ENCODE results near the gene DLEU7. TPM values are rescaled to one million over a fixed set of nuclear protein-coding genes. Genes with fewer than 3 reads are reported as not detected.

The DLEU7 gene
- total RNA-seq: not detected in 2 replicates

DNA sequence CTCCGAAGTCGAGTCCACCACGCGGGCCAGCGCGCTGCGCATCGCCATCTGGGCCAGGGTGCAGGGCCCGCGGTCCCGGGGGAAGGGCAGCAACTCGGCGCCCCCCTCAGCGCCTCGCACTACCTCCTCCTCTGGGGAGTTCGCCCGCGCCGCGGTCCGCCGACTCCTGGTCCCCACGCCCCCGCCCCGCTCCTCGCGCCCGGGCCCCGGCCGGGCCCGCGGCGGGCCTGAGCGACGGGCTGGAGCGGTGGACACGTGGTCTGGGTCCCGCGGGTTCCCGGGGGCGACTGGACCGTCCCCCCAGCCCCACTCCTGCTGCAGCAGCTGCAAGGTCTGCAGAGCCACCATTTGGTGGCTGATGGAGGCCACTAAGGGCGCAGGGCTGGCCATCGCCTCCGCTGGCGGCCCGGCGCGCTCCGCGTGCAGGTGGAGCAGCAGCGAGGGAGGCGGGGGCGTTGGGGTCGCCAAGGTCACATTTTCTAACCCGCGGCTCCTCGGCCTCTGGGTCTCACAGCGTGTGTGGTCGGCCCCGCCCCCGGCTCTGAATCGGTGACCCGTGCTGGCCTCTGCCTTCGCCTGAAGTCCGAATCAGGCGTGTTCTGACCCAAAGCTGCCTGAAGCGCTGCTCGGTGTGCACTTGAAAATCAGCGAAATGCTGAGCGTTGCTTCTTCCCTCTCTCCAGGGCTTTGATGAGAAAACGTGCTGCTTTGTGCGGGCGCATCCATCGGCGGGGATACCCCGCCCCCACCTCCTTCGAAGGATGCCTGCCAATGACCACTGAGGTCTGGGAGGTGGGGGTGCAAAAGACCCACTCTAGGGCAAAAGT, at the start of gene DLEU7:
Gene DLEU7 (minus strand): TSS at position 436 of the 827 bp plus-strand sequence. CDS start 46 bp downstream, at position 390.

Other genes with a start within 250 kb of the DLEU7 start
- 23.8 and 44.7 TPM in 2 replicates for gene RNASEH2B, start 66.1 kb upstream of the DLEU7 start, total RNA-seq